NCI-H748 (cell line): ENCODE data around the gene NCR3LG1.

Source experiments
- DNase-seq: peaks from one replicate; lab custom pipeline; 2025; ENCODE audit not compliant: unreplicated experiment; lab: John Stamatoyannopoulos, UW

NCR3LG1 gene

GRCh38 chr11:17351510-17352176, at the start of gene NCR3LG1:
NCR3LG1 (plus strand) TSS chr11:17351800; CDS start chr11:17351970, 170 bp downstream.
- peak; percentile 89 for DNase-seq

GRCh38 chr11:17313349-17314231, 38.0 kb upstream of the NCR3LG1 start:
- no peak for DNase-seq

- no peak for DNase-seq
Observed at GRCh38 chr11:17314232-17314547, 37.4 kb upstream of the NCR3LG1 start.

- no peak for DNase-seq
Observed at GRCh38 chr11:17314904-17315426, 36.6 kb upstream of the NCR3LG1 start.

GRCh38 chr11:17328871-17329494, 22.6 kb upstream of the NCR3LG1 start:
- no peak for DNase-seq

- no peak for DNase-seq
Observed at GRCh38 chr11:17331669-17332068, 19.9 kb upstream of the NCR3LG1 start.

- DNase-seq, result no peak
Observed at GRCh38 chr11:17333799-17334586, 17.6 kb upstream of the NCR3LG1 start.

GRCh38 chr11:17343257-17343656, 8.3 kb upstream of the NCR3LG1 start:
- DNase-seq, result no peak

GRCh38 chr11:17343907-17344306, 7.7 kb upstream of the NCR3LG1 start:
- no peak for DNase-seq

GRCh38 chr11:17347676-17348075, 3.9 kb upstream of the NCR3LG1 start:
- DNase-seq, result no peak

- DNase-seq, result no peak
Observed at GRCh38 chr11:17350455-17351171, 987 bp upstream of the NCR3LG1 start.

GRCh38 chr11:17351172-17351509, 459 bp upstream of the NCR3LG1 start:
- DNase-seq, result no peak

- DNase-seq, result peak; percentile 88
Observed at GRCh38 chr11:17352950-17353820, 1.6 kb downstream of the NCR3LG1 start.

- DNase-seq, result peak; percentile 45
Observed at GRCh38 chr11:17353821-17354600, 2.4 kb downstream of the NCR3LG1 start.

- DNase-seq, result peak; percentile 74
Observed at GRCh38 chr11:17354601-17354991, 3.0 kb downstream of the NCR3LG1 start.

GRCh38 chr11:17366495-17366894, 14.9 kb downstream of the NCR3LG1 start:
- DNase-seq, result no peak

GRCh38 chr11:17368551-17368950, 17.0 kb downstream of the NCR3LG1 start:
- no peak for DNase-seq

- no peak for DNase-seq
Observed at GRCh38 chr11:17369094-17369493, 17.5 kb downstream of the NCR3LG1 start.
